ENCODE data around the gene RUNX2.
"Not testable (repeated sequence)": the region's sequence is repeated elsewhere in the genome, so short reads cannot be mapped to it uniquely, and the experiment has no call there.

RUNX2 gene

GRCh38 chr6:45460166-45460565 lies 132.0 kb downstream of the RUNX2 start:
- DNase-seq (ENCODE audit: low spot score) = no peak

- DNase-seq (ENCODE audit: low spot score) = no peak
Observed at GRCh38 chr6:45461486-45461885, 133.4 kb downstream of the RUNX2 start.

DNA sequence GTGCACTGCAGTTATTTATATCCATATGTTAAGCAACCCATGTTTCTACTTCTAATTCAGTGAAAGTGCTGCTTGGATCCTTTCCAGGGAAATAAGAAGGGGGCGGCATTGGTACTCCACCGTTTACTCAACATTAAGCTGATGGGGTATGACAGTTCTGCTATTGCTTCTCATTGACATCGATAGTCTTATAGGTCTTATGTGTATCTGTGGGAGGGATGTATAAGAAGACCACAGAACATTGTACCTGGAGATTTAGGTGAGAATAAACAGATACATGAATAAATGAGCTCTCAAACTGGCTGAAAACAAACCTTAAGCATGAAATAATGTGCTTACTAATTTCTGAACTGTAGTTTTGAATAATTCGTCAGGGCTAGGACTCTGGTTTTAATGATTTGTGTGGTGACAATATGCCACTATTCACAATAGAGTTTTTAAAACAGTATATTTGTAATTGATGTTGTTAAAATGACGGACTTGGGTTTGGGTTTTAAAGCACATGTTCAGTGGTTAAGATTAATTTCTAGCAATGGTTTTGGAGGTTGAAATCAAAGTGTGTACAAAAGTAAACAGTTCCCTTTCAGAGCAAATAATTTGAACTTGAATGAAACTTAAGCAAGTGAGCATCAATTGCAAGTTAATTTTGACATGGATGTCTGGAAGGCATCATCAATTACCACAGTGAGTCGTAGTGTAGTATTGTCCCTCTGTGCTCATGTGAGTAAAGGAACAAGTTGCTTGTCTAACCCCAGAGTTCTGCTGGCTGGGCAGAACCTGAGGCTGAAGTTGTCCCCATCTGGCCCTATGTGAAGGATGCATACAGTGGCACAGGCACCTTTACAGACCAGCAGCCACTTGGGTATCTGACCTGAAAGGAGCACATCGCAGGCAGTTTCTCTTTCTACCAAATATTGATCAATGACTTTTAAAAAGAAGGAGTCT lies 134.3 kb downstream of the RUNX2 start:
- DNase-seq (ENCODE audit: low spot score) = no peak

DNA sequence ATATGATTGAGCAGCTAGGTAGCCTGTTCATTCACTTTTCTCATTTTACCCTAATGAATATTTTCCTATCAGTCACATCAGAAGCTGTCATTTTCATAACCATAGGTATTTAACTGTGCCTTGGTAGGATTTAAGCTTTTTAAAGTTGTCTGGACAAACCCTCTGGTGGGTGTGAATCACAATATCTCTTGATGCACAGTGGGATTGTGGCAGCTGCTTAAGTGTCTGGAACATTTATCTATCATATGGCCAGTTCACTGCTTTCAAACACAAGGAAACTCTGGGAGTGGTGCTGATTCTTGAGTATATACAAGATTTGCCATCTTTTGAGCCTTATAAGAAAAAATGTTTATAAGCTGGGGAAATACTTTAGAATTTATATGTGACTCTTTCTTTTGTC lies 136.6 kb downstream of the RUNX2 start:
- DNase-seq (ENCODE audit: low spot score) = no peak

DNA sequence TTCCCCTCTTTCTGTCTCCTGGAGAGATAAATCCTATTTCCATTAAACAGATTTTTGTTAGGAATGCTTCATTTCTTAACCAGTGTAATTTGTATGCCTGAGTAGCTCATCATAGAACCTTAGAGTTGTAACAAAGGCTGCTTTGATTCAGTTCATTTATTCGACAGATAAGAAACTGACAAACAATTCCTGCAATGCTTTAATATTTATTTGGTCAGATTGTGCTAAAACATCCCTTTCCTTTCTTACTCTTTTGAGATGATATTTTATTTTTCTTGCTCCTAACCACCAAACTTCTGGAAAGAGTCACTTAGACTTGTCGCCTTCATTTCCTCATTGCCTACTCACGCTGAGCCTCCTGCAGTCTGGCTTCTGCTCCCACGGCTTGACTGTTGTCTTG lies 138.6 kb downstream of the RUNX2 start:
- DNase-seq (ENCODE audit: low spot score) = no peak

GRCh38 chr6:45467417-45467816 lies 139.3 kb downstream of the RUNX2 start:
- not testable (repeated sequence) for DNase-seq (ENCODE audit: low spot score)

- DNase-seq (ENCODE audit: low spot score) = no peak
Observed at GRCh38 chr6:45467853-45468252, 139.7 kb downstream of the RUNX2 start.

GRCh38 chr6:45469663-45470062 lies 141.5 kb downstream of the RUNX2 start:
- DNase-seq (ENCODE audit: low spot score) = no peak

DNA sequence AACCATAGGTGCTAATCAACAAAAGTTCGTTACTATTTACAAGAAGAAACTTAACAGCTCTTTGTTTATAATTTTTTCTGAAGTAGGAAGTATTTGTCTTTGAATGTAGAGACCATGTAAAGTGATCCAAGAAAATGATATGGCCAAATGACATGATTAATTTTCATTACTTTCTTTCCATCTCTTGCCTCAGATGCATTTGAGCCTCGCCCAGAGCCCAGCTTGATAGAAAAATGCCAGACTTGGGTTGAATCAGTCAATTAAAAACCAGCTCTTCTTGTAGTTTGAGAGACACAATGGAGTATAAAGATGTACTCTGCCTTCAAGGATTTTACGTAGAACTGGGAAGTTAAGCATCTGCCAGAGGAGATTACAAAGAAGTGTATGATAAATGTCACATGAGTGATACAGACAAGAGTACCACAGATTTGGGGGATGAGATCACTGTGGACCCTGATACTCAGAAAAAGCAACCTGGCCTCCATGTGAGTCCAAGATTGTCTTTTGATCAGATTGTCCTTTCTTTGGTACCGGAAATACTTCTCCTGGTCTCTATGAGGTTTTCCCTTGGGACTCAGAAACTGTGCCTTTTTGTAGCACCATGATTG lies 142.1 kb downstream of the RUNX2 start:
- DNase-seq (ENCODE audit: low spot score) = no peak

DNA sequence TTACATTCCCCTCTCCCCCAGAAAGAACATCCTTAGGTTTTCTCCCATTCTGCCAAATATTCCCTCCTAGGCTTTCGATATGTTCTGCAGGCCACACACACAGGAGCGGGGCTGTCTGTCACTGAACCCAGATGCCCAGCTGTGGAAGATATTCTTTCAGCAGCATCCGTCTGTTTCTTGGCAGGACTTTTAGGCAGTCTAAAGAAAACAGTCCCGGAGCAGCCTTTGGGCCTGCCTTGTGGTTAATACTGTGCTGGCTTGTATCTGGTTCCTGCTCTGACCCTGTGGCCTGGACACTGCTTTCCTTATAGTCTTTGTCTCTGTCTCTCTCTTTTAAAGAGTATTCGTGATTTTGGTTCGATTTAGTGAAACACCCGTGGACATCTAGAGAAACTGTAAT lies 144.3 kb downstream of the RUNX2 start:
- DNase-seq (ENCODE audit: low spot score) = no peak

DNA sequence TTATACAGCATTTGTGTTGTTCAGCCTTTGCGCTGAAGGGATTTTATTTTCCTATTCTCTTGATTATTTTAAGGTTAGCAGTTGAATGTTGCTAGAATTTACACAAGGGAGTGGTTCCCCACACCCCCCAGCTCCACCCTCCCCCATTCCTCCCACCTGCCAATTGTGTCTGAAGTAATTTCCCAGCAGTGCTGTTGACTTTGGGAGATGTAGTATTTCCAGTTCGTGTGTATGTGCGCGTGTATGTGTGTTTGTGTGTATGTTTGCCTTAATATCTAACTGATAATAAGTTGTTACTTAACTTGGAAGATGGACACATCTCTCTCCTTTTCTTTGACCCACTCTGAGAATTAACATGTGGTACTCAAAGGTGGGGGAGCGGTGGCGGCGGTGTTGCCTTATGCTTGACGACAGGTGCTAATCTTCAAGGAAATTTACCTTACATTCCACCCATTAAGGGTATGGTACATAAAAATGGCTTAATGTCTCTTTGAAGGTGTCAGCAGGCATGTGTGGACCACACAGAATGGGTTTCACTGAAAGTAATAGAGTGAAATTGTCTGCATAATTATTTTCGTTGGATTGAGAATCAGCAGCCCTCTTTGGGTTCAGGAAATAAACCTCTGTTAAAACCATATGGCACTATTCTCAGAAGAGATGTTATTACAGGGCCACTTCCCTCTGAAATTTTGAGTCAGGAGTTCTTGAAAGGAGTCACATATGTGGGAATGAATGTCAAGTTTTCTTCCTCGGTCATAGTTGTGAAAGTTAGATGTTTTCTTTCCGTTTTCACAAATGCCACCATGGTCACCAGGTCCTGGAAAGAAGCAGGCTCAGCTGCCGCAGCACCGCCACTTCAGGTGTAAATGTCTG lies 145.2 kb downstream of the RUNX2 start:
- no peak for DNase-seq (ENCODE audit: low spot score)

DNA sequence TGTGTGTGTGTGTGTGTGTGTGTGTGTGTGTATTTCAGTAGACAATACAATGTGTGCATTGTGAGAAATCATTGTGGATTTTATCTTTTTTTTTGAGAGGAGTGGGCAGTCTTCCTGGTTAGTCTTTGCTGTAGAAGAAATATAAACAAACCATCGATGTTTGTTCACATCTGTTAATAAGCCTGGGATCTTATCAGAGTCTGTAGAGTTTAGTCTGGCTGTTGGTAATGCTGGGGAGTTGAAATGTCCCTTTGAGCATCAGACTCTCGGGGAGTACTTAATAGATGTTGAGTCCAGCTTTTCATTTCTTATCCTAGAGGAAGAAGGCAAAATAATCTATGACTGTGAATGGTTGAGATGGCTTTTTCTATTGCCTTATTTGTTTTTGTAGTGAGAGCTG lies 146.2 kb downstream of the RUNX2 start:
- no peak for DNase-seq (ENCODE audit: low spot score)

GRCh38 chr6:45476341-45476740 lies 148.2 kb downstream of the RUNX2 start:
- no peak for DNase-seq (ENCODE audit: low spot score)

DNA sequence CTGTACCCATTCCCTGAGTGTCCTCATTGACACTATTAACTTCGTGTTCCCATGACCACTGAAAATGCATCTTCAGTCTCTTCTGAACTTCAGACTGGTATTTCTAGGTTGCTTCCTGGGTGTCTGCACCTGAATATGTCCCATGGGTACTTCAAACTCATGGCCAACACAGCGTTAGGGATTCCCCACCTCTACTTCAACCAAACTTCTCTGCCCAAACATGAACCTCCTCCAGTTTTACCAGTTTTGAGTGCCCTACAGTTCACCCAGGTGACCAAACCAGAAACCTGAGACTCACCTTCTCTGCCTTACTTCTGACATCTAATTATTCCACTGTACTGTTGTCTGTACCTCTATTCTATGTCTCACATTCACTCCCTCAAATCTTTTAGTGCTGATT lies 149.1 kb downstream of the RUNX2 start:
- no peak for DNase-seq (ENCODE audit: low spot score)

GRCh38 chr6:45477790-45478189 lies 149.7 kb downstream of the RUNX2 start:
- DNase-seq (ENCODE audit: low spot score) = no peak

DNA sequence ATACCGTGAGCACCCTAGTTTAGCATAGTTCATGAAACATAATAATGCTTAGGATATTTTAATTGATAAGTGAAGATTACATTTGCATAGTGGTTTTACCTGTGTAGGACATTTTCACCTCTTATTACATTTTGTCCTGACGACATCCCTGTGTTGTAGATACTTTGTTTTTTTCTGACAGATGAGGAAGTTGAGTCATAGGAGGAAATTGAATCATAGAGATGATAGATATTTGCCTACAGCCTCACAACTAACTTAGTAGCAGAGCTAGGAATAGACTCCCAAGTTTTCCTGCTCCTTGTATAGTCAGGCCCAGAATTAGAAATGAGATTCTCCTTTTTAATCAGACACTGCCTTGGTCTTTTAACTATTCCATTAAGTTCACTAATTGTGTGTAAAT lies 150.1 kb downstream of the RUNX2 start:
- DNase-seq (ENCODE audit: low spot score) = no peak

- DNase-seq (ENCODE audit: low spot score) = no peak
Observed at GRCh38 chr6:45479834-45480751, 152.0 kb downstream of the RUNX2 start.

DNA sequence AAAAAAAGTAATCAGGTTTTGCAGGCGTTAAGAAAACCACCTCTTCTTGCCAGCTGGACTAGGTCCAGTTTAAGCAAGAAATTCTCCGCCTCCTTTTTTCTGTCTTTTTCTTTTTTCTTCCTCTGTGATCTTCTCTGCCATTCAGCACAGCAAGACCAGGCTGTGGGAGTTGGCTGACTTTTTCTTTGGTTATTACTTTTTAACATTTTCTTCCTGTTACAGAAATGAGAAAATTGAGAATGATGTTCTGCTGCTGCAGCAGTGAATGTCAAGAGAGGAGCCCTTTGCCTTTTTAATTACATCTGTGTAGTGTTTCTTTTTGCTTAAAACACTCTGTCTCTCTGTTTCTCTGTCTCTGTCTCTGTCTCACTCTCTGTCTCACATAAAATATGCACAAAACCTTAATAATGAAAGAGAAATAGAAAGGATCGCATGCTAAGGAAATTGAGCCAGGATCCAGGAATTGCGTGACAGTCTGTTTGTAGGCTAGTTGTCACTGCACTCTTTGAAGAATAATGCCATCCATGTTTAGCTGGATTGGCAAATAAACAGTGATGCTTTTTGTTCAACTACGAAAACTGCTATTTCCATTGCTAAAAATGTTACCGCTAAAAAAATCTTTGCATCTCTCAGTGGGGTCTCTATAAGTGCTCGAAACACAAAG lies 152.8 kb downstream of the RUNX2 start:
- DNase-seq (ENCODE audit: low spot score) = no peak

GRCh38 chr6:45483021-45483420 lies 154.9 kb downstream of the RUNX2 start:
- DNase-seq (ENCODE audit: low spot score) = no peak

- no peak for DNase-seq (ENCODE audit: low spot score)
Observed at GRCh38 chr6:45483501-45483900, 155.4 kb downstream of the RUNX2 start.

- DNase-seq (ENCODE audit: low spot score) = no peak
Observed at GRCh38 chr6:45486736-45487135, 158.6 kb downstream of the RUNX2 start.

Measured in left forelimb (tissue), 1 donor.